Measurements from ENCODE around the gene VEZF1.
A peak's percentile ranks its signal among the peaks of the same experiment; 100 is the strongest.
"Not testable (repeated sequence)": the region's sequence is repeated elsewhere in the genome, so short reads cannot be mapped to it uniquely, and the experiment has no call there.

VEZF1 gene

GRCh38 chr17:57986841-57987580 is 1.0 kb downstream of the VEZF1 start:
- H3K27me3 Mint-ChIP-seq, result no peaks in the 10 kb centered on the region
- peaks cover 50% of the 10 kb centered on the region for H3K4me1 Mint-ChIP-seq
- H3K36me3 Mint-ChIP-seq, result peaks cover 16% of the 10 kb centered on the region
- H3K4me3 Mint-ChIP-seq, result peak overlapping the region; percentile 86
- H3K9me3 Mint-ChIP-seq, result no peaks in the 10 kb centered on the region
- H3K27ac Mint-ChIP-seq, result peak overlapping the region; percentile 91
- ATAC-seq, result peak; percentile 1

GRCh38 chr17:57985675-57985974 is 2.4 kb downstream of the VEZF1 start:
- Mint-ChIP-seq H3K36me3 (peaks cover 28% of the 10 kb centered on the region), H3K4me1 (peaks cover 55% of the 10 kb centered on the region), H3K27ac (no peak overlapping the region)

DNA sequence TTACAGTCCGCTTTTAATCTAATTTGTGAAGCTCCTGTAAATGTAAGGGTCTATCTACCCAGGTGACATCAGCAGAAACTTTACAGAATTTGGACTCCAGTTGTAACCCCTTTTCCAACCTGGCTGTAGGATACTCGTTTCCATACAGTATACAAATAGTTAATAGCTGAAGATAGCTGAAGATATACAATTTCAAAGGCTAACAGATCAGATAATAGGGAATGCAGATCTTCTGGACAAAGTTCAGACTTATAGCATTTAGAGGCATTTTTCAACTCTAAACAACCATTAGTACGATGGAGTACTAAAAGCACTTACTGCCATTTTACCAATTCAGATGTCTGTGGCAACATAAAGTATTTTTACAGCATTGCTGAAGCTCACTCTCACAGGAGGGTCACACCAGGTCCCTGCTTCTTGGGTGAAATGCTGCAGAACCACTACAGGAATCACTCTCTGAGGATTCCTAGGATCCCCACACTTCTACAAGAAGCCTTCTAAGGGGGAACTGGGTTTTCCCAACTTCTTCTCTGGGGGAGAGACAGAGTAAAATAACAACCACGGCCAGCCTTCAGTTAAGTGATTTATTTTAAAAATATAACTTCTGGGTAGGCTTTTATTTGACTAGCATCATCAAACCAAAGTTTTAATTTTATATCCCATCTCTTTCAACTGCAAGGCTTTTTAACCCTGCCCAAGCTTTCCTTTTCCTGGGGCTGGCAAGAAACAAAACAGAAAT is 2.9 kb downstream of the VEZF1 start:
- Mint-ChIP-seq H3K36me3 (peaks cover 32% of the 10 kb centered on the region), H3K27ac (no peak overlapping the region)
- no peak for ATAC-seq

More at GRCh38 chr17:57985675-57985974, 2.4 kb downstream of the VEZF1 start:
- H3K4me3 Mint-ChIP-seq, result no peak overlapping the region
- no peak for ATAC-seq
- H3K27me3 Mint-ChIP-seq, result no peaks in the 10 kb centered on the region
- no peaks in the 10 kb centered on the region for H3K9me3 Mint-ChIP-seq

GRCh38 chr17:57984261-57984890 is 3.7 kb downstream of the VEZF1 start:
- no peaks in the 10 kb centered on the region for H3K9me3 Mint-ChIP-seq
- H3K27ac Mint-ChIP-seq, result no peak overlapping the region
- H3K4me1 Mint-ChIP-seq, result peaks cover 55% of the 10 kb centered on the region
- no peaks in the 10 kb centered on the region for H3K27me3 Mint-ChIP-seq
- peaks cover 33% of the 10 kb centered on the region for H3K36me3 Mint-ChIP-seq
- ATAC-seq, result no peak
- H3K4me3 Mint-ChIP-seq, result no peak overlapping the region

More for the DNA sequence above, 2.9 kb downstream of the VEZF1 start:
- no peaks in the 10 kb centered on the region for H3K9me3 Mint-ChIP-seq
- H3K4me1 Mint-ChIP-seq, result peaks cover 55% of the 10 kb centered on the region
- no peak overlapping the region for H3K4me3 Mint-ChIP-seq
- H3K27me3 Mint-ChIP-seq, result no peaks in the 10 kb centered on the region

DNA sequence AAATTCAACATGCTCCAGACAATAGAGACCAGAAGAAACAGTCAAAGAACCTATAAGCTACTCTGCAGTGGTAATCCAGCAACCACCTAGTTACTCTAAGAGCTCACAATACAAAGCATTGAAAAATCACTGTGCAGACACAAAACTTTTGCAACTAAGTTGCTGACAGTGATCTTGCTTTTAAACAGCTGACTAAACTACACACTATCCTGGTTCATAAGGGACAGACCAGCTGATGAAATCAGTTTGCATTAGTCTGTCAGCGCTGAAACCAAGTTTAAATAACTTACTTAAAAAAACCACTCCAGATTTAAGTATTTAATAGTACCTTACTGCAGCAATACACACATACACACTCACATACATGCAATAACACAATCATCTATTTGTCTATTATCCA is 4.6 kb downstream of the VEZF1 start:
- Mint-ChIP-seq H3K9me3 (no peaks in the 10 kb centered on the region), H3K4me1 (peaks cover 46% of the 10 kb centered on the region), H3K36me3 (peaks cover 42% of the 10 kb centered on the region), H3K27ac (no peak overlapping the region), H3K27me3 (no peaks in the 10 kb centered on the region), H3K4me3 (no peak overlapping the region)
- no peak for ATAC-seq

DNA sequence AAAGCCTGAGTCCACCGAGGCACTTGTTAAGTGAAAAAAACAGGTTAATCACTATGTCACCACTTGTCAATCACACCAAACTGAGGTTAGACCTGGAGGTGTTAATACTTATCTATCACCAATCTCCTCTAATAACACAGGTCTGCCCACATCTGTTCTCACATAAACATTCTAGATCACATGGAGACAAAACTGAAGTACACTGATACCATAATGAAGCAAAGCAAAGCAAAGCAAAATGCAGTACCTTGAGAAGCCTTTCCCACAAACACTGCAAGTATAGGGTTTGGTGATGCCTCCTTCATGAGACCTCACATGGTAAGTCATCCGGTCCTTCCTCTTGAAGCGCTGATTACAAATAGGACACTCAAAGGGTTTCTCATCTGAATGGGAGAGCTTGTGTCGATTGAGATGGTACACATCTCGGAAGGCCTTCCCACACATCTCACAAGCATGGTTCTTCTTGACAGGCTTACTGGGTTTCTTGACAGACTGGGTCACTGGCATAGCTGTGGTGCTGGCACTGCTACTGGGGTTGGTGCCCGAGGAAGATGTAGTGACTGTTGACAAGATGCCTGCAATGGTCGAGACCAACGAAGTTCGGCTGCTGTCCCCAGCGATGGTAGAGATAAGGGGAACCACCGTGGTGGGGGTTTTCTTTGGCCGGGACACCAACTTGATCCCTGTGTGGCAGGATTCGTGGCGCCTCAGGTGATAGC is 5.4 kb downstream of the VEZF1 start:
- Mint-ChIP-seq H3K27me3 (no peaks in the 10 kb centered on the region), H3K27ac (no peak overlapping the region), H3K4me3 (no peak overlapping the region), H3K4me1 (peaks cover 46% of the 10 kb centered on the region), H3K9me3 (no peaks in the 10 kb centered on the region), H3K36me3 (peaks cover 50% of the 10 kb centered on the region)
- no peak for ATAC-seq

- no peak overlapping the region for H3K4me3 Mint-ChIP-seq
- no peak for ATAC-seq
- no peaks in the 10 kb centered on the region for H3K9me3 Mint-ChIP-seq
- H3K36me3 Mint-ChIP-seq, result peaks cover 67% of the 10 kb centered on the region
- no peaks in the 10 kb centered on the region for H3K27me3 Mint-ChIP-seq
- no peak overlapping the region for H3K27ac Mint-ChIP-seq
- peaks cover 35% of the 10 kb centered on the region for H3K4me1 Mint-ChIP-seq
These were observed 7.5 kb downstream of the VEZF1 start for GRCh38 chr17:57980522-57980921.

GRCh38 chr17:57979076-57979475 is 9.0 kb downstream of the VEZF1 start:
- no peak for ATAC-seq
- no peak overlapping the region for H3K4me3 Mint-ChIP-seq
- H3K9me3 Mint-ChIP-seq, result no peaks in the 10 kb centered on the region
- H3K27ac Mint-ChIP-seq, result no peak overlapping the region
- peaks cover 25% of the 10 kb centered on the region for H3K4me1 Mint-ChIP-seq
- H3K27me3 Mint-ChIP-seq, result no peaks in the 10 kb centered on the region
- H3K36me3 Mint-ChIP-seq, result peaks cover 76% of the 10 kb centered on the region

- Mint-ChIP-seq H3K36me3 (peaks cover 67% of the 10 kb centered on the region), H3K4me1 (peaks cover under 1% of the 10 kb centered on the region), H3K4me3 (no peak overlapping the region), H3K9me3 (no peaks in the 10 kb centered on the region), H3K27ac (no peak overlapping the region), H3K27me3 (no peaks in the 10 kb centered on the region)
- ATAC-seq, result no peak
These were observed 11.5 kb downstream of the VEZF1 start for GRCh38 chr17:57976594-57976993.

- no peak overlapping the region for H3K4me3 Mint-ChIP-seq
- peaks cover 55% of the 10 kb centered on the region for H3K36me3 Mint-ChIP-seq
- ATAC-seq, result no peak
- H3K27ac Mint-ChIP-seq, result no peak overlapping the region
- no peaks in the 10 kb centered on the region for H3K9me3 Mint-ChIP-seq
- H3K27me3 Mint-ChIP-seq, result no peaks in the 10 kb centered on the region
- no peaks in the 10 kb centered on the region for H3K4me1 Mint-ChIP-seq
These were observed 13.0 kb downstream of the VEZF1 start for GRCh38 chr17:57975044-57975443.

DNA sequence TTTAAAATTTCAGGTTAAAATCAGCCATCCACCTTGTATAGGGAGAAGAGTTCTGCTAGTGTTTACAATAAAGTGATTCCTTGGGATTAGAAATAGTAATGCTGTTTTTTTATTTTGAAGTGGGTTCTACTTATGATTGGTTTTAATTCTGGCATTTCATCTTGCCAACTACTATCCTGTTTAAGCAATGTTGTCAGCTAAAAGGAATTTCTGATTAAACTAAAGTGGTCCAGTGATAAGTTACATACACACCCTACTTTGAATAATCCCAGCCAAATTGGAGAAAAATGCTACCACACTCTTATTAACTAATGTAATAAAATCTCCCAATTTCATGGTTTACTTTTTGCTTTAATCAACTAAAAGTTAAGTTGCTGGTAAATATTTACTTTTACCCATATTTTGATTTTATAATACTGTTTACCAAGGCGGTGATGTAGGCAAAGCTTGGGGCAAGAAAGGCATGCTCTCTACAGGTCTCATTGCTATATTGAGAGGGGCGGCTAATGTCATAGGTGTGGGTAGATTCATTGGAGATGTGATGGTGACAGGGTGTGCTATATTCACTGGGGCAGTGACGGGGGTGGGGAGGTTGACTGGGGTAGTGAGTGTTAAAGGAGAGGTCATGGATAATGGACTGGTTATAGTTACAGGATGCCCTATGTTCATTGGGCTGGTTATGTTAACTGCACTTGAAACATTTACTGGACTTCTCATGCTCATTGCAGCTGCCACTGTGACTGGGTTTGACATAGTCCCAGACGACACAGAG is 13.8 kb downstream of the VEZF1 start:
- not testable (repeated sequence) for H3K27ac Mint-ChIP-seq, ATAC-seq, H3K9me3 Mint-ChIP-seq, H3K27me3 Mint-ChIP-seq, H3K4me3 Mint-ChIP-seq, H3K4me1 Mint-ChIP-seq
- peaks cover 52% of the 10 kb centered on the region for H3K36me3 Mint-ChIP-seq

DNA sequence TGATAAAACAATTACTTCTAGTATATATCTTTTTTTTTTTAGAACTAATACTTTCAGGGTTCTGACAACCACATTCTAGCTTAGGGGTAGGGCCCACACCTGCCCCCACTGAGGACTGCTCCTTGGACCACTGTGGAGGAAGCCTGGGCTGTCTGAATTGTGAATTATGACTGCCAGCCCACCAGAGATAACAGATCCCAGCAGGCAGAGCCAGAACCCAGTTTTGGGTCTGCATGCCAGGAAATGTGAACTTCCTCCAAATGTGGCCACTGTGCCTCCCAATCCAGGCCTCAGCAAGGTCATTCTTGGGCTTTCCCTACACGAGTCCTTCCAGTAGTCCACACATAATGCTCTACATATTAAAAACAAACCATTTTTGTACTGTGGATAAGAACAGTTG is 15.9 kb downstream of the VEZF1 start:
- Mint-ChIP-seq H3K27me3 (peaks cover 13% of the 10 kb centered on the region), H3K27ac (no peak overlapping the region), H3K4me1 (no peaks in the 10 kb centered on the region), H3K9me3 (no peaks in the 10 kb centered on the region), H3K36me3 (peaks cover 35% of the 10 kb centered on the region), H3K4me3 (no peak overlapping the region)
- ATAC-seq, result no peak

- no peak for ATAC-seq
- Mint-ChIP-seq H3K4me3 (no peak overlapping the region), H3K27ac (no peak overlapping the region), H3K4me1 (no peaks in the 10 kb centered on the region), H3K9me3 (no peaks in the 10 kb centered on the region), H3K36me3 (peaks cover 30% of the 10 kb centered on the region), H3K27me3 (peaks cover 13% of the 10 kb centered on the region)
These were observed 16.5 kb downstream of the VEZF1 start for GRCh38 chr17:57971572-57971971.

- no peak overlapping the region for H3K27ac Mint-ChIP-seq
- H3K4me3 Mint-ChIP-seq, result no peak overlapping the region
- peaks cover 13% of the 10 kb centered on the region for H3K27me3 Mint-ChIP-seq
- peaks cover 21% of the 10 kb centered on the region for H3K36me3 Mint-ChIP-seq
- ATAC-seq, result no peak
- no peaks in the 10 kb centered on the region for H3K4me1 Mint-ChIP-seq
- H3K9me3 Mint-ChIP-seq, result no peaks in the 10 kb centered on the region
These were observed 17.3 kb downstream of the VEZF1 start for GRCh38 chr17:57970710-57971109.

- peaks cover 27% of the 10 kb centered on the region for H3K27me3 Mint-ChIP-seq
These were observed 19.6 kb downstream of the VEZF1 start for GRCh38 chr17:57968456-57968855.

More at GRCh38 chr17:57968456-57968855, 19.6 kb downstream of the VEZF1 start:
- H3K27ac Mint-ChIP-seq, result no peak overlapping the region
- no peak for ATAC-seq
- no peaks in the 10 kb centered on the region for H3K36me3 Mint-ChIP-seq
- H3K4me1 Mint-ChIP-seq, result no peaks in the 10 kb centered on the region
- no peak overlapping the region for H3K4me3 Mint-ChIP-seq
- no peaks in the 10 kb centered on the region for H3K9me3 Mint-ChIP-seq
